CD4-positive, alpha-beta T cell treated with Interleukin-1 beta for 1 hour (primary cell): ENCODE measurements around the gene ANKRD28.
A peak's percentile ranks its signal among the peaks of the same experiment; 100 is the strongest.

Source experiments
- DNase-seq, 2 donors: peaks; one replicate each; pipeline ENCODE4 v3.0.0-alpha.2; 2020 to 2022

ANKRD28 gene

DNA sequence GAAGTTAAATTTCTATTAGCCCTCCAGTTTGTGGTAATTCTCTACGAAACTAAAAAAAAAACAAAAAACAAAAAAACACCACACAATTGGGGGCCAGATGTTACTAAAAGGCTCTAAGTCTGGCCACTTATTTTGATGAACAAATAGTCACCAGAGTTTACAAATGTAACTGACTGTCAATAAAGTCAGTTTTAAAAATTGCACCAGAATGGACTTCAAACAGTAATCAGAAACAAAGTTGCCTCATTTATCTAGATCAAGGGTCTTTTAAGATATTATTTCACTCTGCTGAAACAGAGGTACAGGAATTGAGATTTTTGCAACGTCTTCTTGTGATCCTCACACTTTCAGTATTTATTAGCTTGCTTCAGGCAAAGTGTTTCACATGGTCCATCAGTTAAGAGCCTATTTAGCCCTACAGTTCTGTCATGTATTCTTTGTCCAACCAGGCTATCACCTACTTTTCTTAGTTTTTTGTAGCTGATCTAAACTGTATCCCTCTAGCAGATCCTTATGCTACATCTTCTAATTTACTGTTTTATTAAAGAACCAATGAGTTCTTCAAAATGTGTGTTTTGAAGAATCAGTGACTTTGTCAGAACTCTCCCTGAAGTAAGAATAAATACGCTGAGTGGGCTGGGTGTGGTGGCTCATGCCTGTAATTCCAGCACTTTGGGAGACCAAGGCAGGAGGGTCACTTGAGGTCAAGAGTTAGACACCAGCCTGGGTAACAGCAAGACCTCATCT lies 74.7 kb downstream of the ANKRD28 start:
- no peak for DNase-seq

DNA sequence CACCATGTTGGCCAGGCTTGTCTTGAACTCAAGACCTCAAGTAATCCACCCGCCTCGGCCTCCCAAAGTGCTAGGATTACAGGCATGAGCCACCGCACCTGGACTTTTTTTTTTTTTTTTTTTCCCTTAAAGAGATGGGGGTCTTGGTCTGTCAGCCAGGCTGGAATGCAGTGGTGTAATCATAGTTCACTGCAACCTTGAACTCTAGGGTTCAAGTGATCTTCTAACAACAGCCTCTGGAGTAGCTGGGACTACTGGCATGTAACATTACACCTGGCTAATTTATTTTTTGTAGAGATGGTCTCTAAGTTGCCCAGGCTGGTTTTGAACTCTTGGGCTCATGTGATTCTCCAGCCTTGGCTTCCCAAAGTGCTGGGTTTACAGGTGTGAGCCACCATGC lies 81.6 kb downstream of the ANKRD28 start:
- no peak for DNase-seq

DNA sequence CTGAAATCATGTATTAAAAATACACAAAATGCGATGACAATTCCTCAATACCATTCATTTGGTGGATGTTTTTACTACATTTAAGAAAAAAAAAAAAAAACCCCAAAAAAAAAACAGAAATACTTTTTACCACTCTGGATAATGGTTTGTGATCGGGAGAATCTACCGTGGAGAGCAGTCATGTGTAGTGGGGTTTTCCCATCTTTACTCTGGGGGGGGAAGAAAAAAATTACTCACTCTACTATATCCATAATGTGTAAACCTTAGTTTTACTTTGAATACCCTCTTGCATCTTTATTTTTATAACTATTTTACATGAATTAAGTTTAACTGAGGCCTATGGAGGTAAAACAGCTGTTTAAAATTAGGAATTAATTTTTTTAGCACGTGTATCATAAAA lies 83.3 kb downstream of the ANKRD28 start:
- DNase-seq: no peak

DNA sequence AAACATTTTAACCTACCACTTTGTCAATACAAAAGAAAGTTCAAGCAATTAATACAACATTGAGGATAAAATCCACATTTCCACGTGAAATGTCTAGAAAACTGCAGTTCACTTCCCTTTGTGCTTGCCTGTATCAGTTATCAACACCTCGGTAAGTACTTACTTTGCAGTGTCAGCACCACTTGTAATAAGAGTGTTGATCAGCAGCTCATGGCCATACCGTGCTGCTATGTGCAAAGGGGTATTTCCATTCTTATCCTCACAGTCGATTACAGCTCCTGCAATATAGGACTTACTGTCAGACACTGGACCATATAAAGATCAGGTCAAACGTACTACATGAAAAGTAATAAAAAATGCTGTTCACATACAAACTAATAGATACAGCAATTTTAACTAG lies 84.4 kb downstream of the ANKRD28 start:
- no peak for DNase-seq

DNA sequence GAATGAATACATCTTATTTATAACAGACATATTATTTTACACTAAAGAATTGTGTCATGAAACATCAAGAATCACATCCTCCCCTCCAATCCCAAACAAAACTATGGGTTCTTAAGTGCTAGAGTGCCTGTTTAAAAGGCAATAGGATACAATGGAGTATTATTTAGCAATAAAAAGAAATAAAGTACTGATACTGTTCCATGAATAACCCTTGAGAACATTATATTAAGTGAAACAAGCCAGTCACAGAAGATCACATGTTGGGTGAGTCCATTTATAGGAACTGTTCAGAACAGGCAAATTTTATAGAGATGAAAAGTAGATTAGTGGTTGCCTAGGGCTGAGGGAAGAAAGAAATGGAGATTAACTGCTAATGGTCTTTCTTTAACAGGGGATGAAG lies 86.5 kb downstream of the ANKRD28 start:
- no peak for DNase-seq

DNA sequence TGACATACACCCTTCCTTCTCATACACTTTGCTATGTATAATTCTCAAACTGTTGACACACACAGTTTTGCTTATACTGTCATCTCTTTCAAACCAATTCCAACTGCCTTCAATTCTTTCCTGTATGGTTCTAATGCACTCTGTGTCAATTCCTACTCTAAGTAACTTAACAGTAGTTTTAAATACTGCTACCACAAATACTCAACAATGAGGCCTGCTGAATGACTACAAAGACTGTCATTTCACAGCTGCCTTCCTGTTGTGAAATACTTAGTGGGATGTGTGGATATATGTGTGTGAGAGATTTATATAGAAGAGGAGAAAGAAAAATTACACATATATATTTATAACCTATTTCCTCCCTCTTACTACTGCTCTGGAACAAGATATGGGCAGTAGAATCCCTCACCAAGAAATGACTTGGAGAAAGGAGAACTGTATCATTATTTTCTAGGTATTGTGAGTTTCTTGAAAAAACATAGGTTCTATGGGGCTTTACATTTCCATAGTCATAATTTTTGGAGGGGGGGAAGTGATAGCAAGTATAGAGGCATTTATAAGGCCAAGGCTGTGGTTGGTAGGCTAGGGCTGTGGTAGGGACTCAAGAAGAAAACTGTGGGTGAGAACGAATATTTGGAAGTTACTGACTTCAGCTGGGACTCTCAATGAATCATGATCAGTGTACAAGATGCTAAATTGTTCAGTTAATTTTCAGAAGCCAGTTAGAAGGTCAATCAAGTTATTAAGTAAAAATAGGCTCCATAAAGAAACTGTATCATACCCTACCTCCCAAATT lies 88.7 kb downstream of the ANKRD28 start:
- DNase-seq: no peak

DNA sequence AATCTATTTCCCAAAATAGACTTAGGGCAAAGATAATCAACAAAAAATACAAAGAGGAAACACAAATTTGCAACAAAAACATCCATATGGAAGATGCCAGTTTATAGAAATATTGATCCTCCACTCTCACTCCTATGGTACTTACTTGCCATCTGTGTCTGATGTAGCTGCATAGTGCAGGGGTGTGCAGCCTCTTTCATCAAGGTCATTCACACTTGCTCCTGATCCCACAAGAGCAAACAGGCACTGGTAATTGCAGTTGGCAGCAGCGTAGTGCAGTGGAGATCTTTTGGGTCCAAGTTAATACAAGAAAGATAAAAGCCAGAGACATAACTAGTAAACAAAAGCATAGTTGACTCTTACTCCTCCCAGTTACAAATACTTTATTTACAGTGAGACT lies 90.0 kb downstream of the ANKRD28 start:
- DNase-seq: no peak

DNA sequence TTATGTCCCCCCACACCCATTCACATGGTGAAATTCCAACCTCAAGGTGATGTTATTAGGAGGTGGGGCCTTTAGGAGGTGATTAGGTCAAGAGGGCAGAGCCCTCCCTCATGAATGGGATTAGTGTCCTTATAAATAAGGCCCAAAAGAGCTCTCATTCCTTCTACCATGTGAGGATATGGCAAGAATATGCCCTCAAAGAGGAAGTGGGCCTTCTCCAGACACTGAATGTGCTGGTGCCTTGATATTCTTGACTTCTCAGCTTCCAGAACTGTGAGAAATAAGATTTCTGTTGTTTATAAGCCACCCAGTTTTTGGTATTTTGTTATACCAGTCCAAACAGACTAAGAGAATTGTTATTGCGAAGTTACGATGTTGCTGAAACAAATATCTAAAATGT lies 94.4 kb downstream of the ANKRD28 start:
- no peak for DNase-seq

DNA sequence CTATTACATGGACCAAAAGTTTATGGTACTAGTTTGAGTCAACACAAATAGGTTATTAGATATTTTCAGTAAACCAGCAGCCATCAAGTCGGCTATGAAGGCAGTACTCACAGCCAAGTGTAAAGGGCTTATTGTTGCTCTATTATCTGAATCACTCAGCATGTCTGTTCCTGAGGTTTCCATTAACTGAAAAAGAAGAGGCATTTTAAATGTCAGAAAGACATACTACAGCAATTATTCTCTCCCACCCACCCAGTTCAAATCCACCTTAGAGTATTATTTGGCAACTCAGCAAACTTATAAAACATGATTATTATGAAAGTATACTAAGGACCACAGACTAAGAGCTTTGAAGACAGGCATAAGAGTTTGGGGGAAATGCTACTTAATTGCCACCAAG lies 103.2 kb downstream of the ANKRD28 start:
- no peak for DNase-seq

DNA sequence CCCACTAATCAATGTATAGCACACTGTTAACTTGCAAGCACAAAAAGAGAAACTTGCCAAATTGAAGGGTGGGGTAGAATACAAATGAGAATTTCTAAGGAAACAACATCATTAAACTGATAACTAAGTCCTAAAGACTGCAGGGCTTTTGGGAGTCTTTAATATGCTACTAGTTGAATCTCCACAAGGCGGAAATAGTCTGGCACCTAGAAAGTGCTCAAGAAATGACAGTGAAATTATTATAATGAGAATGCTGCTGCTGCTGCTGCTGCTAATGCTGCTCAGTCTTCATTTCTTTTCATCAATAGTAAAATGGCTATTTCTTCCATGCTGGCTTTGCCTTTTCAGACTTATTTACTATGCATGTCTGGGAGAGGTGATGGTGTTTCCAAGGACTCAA lies 104.4 kb downstream of the ANKRD28 start:
- no peak for DNase-seq

DNA sequence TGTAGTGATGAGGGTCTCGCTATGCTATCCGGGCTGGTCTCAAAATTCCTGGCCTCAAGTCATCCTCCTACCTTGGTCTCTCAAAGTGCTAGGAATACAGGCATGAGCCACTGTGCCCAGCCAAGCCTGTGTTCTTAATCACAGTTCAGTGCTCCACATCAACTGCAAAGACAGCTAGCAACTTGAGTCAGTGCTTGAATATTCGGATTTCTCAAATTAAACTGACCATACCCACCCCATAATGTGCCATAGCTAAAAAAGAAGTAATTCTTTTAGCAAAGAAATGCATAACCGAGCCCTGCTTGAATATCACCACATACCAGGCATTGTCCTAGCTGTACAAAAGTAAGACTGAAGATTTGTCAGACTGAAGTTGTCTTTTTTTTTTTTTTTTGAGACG lies 107.0 kb downstream of the ANKRD28 start:
- DNase-seq: no peak

DNA sequence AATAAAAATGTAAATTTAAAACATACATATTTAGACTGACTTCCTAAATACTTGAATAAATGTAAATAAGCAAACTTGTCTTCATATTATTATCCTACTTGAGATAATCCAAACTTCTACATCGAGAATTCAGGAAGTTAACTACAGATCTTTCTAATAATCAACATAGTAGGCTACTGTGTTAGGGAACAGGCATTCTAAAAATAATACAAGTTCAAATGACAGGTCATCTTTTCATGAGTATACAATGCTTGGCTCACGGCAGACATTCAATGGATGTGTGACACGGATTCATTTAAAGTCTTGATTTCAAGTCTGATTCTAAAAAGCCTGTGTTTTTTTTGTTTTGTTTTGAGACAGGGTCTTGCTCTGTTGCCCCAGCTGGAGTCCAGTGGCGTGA lies 107.5 kb downstream of the ANKRD28 start:
- DNase-seq: no peak

DNA sequence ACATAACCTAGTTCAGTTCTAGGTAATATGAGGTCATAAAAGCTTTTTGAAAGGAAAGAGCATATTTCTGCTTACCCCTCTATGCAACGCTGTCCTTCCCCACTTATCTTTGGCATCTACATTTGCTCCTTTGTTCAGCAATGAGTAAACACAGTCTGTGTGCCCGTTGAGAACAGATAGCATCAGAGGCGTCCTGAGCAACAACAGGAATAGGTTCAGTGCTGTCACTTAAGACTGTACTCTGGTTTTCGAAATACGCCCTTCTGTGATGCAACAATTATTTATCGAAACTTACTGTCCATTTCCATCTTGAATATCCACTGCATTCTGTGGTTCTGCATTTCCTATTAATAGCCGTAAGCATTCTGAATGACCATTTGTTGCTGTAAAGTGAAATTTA lies 111.9 kb downstream of the ANKRD28 start:
- DNase-seq: peak; percentile 7 to 16

DNA sequence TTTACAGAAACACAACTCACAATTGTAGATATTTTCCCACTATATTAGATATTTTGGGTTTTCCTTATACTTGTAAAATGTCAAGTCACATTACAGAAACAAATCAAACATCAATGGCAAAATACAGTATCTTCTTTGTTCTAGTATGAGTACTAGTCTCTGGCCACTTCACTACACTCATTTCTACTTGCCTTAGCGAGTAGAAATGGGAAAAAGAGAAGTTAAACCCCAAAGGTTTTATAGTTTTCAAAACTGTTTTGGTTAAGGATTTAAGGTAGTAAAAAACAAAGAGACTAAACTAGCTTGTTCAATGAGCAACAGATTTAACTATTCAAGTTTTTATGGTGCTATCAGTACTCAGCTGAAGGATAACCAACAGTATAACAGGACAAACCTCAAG lies 114.5 kb downstream of the ANKRD28 start:
- DNase-seq: no peak

DNA sequence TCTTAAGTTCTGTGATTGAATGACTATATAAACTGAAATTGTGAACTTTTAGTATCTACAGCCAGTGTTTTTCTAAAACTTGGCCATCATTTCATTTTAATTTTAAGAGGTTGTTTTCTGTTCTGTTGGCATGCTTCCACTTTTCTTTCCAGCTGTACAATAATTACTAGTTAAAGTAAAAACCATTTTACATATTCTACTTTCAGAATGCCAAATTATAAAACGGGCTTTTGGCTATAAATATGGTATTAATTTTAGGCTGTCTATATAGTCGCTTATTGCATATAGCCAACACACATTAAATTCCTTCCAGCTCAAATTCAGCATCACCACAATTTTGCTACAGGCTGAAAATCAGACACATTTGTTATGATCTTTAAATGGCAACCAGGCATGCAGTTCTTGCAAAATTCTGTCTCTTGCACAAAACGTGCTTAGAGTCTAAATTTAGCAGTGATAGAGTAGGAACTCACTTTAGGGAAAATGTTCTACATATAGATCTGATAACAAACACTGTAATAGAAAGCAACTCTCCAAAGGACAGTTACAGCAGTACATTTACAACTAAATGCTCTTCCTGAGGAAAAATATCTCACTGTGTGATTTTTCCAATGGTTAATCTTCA lies 115.1 kb downstream of the ANKRD28 start:
- no peak for DNase-seq

DNA sequence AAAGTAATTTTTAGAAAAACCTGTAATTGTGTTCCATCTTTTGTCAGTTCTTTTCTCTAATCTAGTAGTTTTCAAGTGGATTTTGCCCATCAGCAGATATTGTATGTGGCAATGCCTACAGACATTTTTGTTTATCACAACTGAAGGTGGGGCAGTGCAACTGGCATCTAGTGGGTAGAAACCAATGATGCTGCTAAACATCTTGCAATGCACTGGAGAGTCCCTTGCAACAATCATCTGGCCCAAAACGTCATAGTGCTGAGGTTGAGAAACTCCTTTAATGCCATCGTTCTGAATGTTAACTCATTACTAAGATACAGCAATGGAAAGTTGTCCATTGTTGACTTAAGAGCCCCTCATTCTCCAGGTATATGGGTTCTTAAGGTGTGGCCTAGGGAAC lies 116.1 kb downstream of the ANKRD28 start:
- peak in 1 of 2 donors; percentile 35 for DNase-seq

DNA sequence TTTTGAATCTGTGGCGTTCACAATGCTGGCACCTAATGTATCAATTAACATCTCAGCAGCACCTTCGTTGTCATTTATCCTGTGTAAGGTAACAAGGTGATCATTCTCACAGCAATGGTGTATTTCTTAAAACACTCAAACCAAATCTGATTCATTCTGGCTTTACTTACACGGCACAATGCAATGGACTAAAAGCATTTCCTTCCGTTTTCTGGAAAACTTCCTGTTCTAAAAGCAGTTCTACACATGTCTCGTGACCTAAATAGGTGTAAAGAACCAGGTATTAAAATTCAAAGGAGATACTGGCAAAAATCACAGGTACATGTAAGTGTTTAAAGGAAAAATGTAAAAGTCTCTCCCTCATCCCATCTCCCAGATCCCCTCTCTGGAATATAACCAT lies 118.5 kb downstream of the ANKRD28 start:
- no peak for DNase-seq

DNA sequence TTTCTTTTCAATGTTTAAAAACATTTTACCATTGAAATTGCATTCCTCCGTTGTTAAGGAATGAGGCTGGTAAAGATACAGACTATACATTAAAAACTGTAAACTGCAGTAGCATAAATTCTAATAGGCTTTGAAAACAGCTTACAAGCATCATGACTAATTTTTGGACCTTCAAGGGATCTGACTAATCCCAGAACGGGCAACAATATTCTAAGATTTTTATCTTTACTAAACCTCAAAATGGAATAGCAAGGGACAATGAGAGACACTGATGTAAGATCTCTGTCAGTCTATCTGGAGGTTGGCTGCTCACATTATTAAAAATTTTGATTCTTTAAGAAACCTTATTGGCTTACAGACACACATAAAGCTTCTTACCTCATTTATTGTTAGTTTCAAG lies 121.5 kb downstream of the ANKRD28 start:
- no peak for DNase-seq

DNA sequence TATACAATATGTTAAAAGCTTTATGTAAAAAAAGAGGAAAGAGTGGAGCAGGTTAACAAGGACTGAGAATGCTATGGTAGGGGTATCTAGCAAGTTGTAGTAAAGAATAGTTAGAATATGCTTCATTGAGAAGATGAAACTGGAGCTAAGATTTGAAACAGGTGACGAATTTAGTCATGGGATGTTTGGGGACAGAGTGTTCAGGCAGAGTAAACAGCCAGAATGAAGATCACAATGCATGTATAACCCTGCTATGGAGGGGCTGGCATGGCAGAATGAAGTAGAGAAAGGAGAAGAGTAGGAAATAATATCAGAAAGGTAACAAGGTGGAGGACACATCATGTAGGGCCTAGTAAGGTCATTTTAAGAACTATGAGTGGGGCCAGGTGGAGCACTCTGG lies 124.2 kb downstream of the ANKRD28 start:
- DNase-seq: no peak

DNA sequence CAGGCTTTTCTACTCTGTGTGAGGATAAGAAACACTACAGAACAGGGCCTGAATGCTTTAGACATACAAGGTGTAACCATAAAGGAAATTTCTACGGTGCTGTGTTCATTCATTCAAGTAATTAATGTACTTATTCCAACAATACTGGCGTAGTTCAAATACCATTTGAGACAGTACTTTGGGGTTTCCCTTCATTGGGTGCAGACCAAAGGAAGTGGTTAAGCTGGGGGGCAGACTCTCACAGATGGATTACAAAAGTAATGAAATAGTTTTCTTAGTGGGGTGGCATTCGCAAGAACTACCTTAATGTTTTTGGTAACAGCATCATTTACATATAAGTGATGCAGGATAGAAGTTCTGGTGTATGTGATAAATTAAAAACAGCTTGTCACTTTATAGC lies 130.3 kb downstream of the ANKRD28 start:
- DNase-seq: peak; percentile 17 to 62

DNA sequence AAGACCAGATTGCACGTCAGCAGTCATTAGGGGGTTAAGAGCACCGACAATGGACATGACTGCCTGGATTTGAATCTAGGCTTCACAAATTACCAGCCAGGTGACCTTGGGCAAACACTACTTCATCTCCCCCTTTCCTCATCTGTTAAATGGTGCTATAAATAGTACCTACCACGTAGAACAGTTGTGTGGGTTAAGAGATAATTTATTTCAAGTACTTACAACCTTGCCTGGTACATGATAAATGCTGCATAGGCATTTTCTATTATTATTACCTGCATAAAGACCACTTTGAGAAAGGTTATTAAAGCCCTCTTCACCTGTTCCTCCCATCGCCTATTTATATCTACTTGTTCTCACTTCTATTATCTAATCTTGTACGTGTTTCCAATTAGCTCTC lies 131.5 kb downstream of the ANKRD28 start:
- no peak for DNase-seq

DNA sequence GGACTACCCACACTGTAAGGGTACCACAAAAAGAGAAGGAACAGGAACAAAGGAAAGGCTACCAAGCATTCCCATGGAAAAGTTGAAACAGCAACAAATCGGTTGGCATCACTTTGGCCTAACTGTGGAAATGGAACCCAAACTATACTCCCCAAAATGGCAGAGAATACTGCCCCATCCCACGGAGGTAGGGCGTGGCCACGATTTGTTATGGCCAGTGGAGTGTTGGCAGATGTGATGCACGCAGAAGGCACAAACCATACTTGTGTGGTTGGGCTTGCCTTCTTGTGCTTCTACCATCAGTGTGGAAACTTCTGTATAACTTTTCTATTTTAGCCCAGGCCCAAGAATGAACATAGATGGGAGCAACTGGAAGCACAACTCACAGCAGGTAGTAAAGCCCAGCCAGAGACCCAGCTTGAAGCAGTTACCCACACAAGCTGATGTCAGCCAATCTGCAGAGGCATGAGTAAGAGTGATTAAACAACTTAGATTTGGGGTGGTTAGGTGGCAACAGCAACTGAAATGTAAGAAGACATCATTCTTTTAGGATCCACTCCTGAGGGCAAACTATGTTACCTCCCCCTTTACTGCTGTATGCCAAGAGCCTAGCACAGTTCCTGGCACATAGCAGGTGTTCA lies 132.1 kb downstream of the ANKRD28 start:
- DNase-seq: no peak

DNA sequence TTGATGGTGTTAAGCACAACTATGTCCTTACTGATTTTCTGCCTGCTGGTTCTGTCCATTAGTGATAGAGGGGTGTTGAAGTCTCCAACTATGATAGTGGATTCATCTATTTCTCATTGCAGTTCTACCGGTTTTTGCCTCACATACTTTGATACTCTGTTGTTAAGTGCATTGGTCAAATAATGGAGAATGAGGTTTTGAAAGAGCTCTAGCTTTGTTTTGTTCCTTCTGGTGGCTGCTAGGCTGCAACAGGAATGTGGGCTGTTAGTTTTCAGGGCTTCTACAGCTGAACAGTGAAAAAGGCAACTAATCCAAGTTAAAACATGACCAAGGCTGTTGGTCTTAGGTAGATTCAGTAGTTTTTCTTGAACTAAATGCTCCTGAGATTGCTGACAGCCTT lies 133.6 kb downstream of the ANKRD28 start:
- DNase-seq: no peak
